HG02642 (cell line): Measurements from ENCODE around the gene TPPP.

Experiments used
- ATAC-seq: cut with Tn5 transposase; IDR thresholded peaks from one replicate; pipeline ENCODE4 v1.9.1; 2021; ENCODE audit warnings: mild to moderate bottlenecking; ENCODE audit not compliant: unreplicated experiment, poor library complexity

Gene TPPP

DNA sequence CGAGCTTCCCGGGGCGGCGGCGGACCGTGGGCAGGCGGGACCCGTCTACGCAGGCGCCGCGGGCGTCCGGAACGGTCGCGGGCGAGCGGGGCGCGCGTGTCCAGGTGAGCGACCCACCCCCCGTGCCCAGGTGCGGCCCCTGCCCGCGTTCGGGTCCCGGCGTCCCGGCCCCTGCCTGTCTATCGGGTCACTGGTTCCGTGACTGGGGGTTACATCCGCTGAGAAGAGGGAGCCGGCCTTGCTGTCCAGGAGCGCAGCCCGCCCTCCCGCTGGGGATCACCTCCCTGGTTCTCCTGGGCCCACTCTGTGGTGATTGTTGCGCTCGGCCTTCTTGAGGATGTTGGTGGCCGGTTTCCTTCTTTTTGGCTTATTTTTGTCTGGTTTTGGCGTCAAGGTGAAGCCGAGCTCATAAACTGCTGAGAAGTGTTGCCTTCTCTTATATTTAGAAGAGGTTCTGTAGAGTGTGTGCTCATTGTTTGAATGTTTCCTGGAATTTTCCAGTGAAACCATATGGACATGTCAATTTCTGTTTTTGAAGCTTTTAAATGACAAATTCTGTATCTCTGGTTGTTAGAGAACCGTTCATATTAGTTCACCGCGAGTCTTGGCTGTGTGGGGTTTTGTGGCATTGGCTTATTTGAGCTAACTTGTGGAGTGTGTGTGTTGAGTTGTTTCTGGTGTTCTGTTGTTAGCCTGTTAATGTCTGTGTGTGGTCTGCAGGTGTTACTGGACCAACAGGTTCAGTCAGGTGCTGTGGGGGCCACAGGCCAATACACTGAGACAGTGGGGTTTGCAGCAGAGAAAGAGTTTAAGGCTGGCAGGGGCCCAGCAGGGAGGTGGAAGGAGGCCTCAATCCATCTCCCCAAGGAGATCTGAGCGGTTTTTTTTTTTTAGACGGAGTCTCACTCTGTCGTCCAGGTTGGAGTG is 80.4 kb downstream of the TPPP start:
- ATAC-seq = peak; percentile 38

DNA sequence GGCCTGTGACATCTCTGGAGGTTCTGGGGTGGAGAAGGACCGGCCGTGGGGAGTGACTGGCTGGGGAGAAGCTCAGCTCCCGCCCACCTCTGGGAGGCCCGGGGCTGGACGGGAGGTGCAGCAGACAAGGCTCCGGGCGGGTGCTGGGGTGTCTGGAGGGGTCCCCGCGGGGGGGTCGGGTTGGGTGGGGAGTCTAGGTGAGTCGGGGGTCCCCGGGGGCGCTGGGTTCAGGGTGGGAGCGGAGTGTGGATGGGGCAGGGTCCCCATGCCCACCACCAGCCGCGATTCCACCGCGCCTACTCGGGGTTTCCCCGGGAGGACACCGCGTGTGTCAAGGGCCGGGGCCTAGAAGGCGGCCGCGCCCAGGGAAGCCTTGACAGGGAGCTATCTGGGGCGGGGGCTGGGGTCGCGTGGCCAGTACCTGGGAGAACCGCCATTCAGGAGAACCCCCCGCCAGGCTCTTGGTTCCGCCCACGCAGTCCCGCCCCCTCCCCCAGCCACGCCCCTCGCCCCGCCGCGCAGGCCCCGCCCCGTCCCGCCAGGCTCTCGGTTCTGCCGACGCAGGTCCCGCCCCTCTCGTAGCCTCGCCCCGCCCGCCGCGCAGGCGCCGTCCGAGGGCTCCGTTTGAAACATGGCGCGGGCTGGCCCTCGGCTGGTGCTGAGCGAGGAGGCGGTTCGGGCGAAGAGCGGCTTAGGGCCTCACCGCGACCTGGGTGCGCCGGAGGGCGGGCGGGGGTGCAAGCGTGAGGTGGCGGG is 81.2 kb downstream of the TPPP start, which contains the start of gene CEP72:
TSS of gene CEP72 (plus strand) at position 610 of the 756 bp plus-strand sequence. CDS start at position 632, 22 bp downstream.
- ATAC-seq = peak; percentile 85

- no peak for ATAC-seq
Observed at GRCh38 chr5:610744-611730, 82.1 kb downstream of the TPPP start.

DNA sequence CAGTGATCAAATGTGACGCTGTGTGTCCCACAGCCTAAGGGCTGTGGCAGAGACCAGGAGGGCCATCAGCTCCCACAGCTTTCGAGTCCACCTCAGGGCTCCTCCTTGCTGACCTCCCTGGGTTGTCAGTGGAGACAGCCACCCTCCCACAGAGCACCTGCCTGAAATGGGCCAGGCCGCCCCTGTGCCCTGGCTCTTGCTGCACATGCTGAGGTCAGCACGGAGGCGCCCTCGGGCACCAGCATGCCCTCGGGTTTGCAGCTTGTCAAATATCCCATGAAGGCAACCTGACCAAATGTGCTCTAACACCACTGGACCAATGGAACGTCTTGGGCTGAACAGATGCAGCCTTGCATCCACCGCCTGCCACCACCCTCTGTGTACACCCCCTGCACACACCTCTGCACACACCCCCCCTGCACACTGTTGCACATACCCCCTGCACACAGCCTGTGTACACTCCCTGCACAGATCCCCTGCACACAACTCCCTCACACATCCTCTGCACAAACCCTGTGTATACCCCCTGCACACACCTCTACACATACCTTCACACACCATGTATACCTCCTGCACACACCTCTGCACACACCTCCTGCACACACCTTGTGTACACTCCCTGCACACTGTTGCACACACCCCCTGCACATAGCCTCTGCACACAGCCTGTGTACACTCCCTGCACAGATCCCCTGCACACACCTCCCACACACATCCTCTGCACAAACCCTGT is 83.0 kb downstream of the TPPP start:
- no peak for ATAC-seq
